Prostate gland (tissue), 2 donors: ENCODE measurements around the gene EPC1.
"Not testable (repeated sequence)": the region's sequence is repeated elsewhere in the genome, so short reads cannot be mapped to it uniquely, and the experiment has no call there.

ENCODE experiments used
- CTCF ChIP-seq, 4 experiments: fragments of 200-600 bp in 2 of 4; fragments of 450-650 bp in 2 of 4; sonication (generic) in 2 of 4; IDR thresholded peaks; 1 replicate in 3 of 4; 2 replicates in 1 of 4; pipeline ENCODE4 v1.5.1; 2016 to 2019; ENCODE audit warnings: antibody characterized with exemption in 4 of 4, mild to moderate bottlenecking in 2 of 4, moderate library complexity in 2 of 4
- POLR2A ChIP-seq: fragments of 450-650 bp; IDR thresholded peaks from one replicate; pipeline ENCODE4 v1.6.1; 2016; ENCODE audit warnings: antibody characterized with exemption, mild to moderate bottlenecking

GRCh38 chr10:32365404-32365803 is 18.4 kb upstream of the EPC1 start:
- not testable (repeated sequence) for TF ChIP-seq CTCF (IDR thresholded peaks at IDR 0.05); POLR2A
